HG02763 (cell line): Measurements from ENCODE around the gene AQP4.

Source experiments
- ATAC-seq: cut with Tn5 transposase; IDR thresholded peaks from one replicate; pipeline ENCODE4 v1.9.1; 2021; ENCODE audit warnings: mild to moderate bottlenecking, moderate library complexity; ENCODE audit not compliant: unreplicated experiment

AQP4 gene

GRCh38 chr18:26840965-26841364, 24.5 kb downstream of the AQP4 start:
- no peak for ATAC-seq

DNA sequence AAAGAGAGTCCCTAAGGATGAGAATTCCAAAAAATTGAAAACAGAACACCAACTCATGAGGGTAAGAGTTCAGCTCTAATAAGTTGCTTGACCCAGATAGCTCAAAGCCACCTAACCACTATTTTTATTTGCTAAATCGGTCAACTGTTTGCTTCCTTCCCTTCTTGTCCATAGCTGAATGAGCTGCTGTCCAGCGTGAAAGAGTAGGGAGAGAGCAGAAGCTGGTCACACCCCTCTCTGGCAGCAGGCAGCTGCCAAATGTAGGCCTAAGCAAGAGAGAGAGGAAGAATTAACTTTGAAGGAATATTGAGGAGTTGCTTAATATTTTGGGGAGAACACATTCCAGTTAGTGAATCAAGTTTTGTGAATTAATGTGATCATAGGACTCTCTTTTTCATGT, 25.9 kb downstream of the AQP4 start:
- no peak for ATAC-seq

- ATAC-seq, result no peak
Measured at GRCh38 chr18:26832302-26832701, 33.2 kb downstream of the AQP4 start.

- no peak for ATAC-seq
Measured at GRCh38 chr18:26827581-26827980, 37.9 kb downstream of the AQP4 start.

- no peak for ATAC-seq
Measured at GRCh38 chr18:26826656-26827235, 38.8 kb downstream of the AQP4 start.

DNA sequence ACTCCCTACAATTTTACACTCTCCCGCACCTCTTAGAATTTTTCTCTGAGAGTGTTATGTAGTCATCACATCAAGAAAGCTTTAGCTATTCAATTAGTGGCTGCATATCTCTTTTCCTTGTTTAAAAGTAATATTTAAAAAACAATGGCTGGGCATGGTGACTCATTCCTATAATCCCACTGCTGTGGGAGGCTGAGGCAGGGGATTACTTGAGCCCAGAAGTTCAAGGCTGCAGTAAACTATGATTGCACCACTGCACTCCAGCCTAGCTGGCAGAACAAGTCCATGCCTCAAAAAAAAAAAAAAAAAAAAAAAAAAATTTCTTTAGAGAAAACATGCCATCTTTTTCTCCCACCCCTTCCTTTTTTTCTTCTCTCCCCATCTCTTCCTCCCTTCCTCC, 44.3 kb downstream of the AQP4 start:
- no peak for ATAC-seq

DNA sequence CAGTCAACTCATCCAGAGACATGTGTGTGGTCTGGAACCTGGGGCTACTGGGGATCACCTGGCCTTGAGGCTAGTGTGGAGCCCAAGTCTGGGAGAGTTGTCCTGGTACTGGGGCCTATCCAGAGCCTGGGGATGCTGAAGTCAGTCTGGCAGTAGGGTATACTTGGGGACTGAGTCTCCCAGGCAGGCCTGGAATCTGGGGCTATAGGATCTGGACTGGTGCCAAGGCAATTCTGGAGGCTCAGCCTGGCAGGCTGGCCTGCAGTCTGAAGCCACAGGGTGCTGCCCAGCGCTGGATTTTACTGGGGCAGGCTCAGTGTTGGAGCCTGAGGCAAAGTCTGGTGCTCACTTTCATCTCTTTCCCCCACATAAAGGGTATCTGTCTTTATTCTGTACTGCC, 46.5 kb downstream of the AQP4 start:
- ATAC-seq, result no peak

- ATAC-seq, result no peak
Measured at GRCh38 chr18:26818461-26818860, 47.0 kb downstream of the AQP4 start.

DNA sequence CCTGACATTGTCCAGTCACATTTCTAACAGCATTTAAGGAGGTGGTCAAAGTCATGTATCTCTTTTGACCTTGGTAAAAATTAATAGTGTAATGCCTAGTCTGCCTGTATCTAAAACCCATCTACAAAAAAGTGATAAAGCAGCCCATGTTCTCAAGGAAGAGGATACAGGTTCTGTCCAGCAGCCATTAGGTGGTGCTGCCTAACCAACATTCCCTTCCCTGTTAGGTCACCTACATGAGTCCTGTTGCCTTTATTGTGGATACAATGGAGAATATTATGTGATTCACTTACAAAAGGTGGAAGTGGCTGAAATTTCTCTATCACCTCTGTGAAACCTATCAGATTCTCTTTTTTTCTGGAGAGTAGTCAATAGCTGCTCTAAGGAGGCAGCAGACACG, 52.5 kb downstream of the AQP4 start:
- no peak for ATAC-seq

DNA sequence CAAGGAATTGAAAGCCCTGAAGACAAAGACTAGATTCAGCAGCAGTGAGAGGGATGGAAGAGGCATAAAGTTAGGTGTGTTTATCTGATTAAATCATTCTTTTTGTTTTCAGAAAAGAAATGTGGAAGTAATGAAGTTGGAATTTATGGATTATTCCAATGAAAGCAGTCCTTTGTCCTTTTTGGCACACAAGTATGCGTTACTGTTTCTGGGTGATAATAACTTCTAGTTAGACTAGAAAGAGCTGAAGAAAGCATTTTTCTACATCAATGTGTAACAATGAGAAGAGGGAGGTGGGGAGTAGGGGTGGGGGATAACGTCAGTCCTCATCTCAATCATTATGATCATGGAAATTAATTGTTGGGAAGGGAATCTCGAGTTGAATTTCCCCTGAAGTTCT, 53.0 kb downstream of the AQP4 start:
- ATAC-seq, result no peak

GRCh38 chr18:26809346-26809745, 56.2 kb downstream of the AQP4 start:
- ATAC-seq, result no peak

DNA sequence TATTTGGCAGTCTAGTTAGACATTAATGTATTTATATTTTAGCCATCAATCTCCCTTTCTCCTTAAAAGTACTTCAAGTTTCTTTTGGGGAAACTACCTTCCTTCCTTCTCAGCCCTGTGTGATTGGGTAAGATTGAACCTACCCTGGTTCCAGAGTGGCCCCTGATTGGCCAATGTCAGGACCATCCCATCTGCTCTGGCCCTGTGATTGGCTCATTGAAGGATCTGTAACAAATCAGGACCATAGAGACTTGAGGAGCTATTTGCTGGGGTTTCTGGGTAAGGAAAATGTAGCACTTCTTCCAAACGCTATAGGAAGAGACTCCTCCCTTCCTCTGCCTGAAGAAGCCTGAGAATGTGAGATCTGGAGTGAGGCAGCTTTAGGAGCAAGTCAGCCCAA, 59.3 kb downstream of the AQP4 start:
- ATAC-seq, result no peak

DNA sequence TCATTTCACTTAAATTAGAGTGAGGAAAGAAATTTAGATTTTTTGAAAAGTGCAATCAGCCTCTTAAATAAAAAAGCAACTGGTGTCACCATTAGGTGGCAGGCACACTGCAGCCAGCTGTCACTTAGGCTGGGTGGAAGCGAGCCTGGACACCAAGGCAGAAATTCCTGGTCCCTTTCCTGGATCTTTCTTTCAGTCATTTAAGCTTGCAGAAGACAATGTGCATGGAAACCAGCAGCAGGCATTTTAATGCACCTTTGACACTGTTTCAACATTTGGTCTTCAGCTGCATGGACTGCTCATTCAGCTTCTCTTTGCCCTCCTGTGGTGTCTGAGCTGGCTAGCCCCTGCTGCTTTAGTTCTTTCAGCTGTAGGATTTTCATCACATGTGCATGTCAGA, 61.0 kb downstream of the AQP4 start:
- ATAC-seq, result no peak

DNA sequence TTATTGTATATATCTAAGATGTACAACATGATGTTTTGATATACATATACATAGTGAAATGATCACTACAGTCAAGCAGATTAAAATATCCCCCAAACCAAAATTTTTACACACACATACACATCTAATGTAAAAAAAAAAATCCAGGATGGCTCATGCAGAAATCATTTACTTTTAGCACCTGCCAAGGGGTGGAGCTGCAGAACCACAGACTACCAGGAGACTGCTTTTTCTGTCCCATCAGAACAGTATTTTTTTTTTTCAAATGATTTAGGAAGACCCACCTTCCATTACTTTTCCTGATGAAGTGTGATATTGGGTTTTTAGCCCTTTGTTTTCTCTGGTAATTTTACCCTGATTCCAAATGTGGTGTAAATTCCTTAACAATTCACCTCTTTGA, 61.9 kb downstream of the AQP4 start:
- no peak for ATAC-seq

GRCh38 chr18:26802330-26803200, 62.9 kb downstream of the AQP4 start:
- ATAC-seq, result no peak
